Smooth muscle cell (in vitro differentiated cells): Measurements from ENCODE around the gene COL12A1. TPM values are rescaled to one million over a fixed set of nuclear protein-coding genes. Genes with fewer than 3 reads are reported as not detected.

Experiments
- DNase-seq: peaks from one replicate; lab custom pipeline; 2025; ENCODE audit not compliant: unreplicated experiment; lab: John Stamatoyannopoulos, UW
- H2AFZ ChIP-seq: fragments of 200-600 bp; sonication (generic); 2 replicates; pipeline ENCODE4 v1.6.0; 2016; ENCODE audit warnings: antibody characterized with exemption, low read depth, mild to moderate bottlenecking
- H3F3A ChIP-seq: fragments of 200-600 bp; sonication (generic); 2 replicates; pipeline ENCODE4 v1.6.0; 2017; ENCODE audit warnings: antibody characterized with exemption, low read depth
- H3K27ac ChIP-seq: fragments of 200-600 bp; sonication (generic); 2 replicates; pipeline ENCODE4 v1.5.1; 2016; ENCODE audit warnings: low read depth, mild to moderate bottlenecking
- H3K27me3 ChIP-seq: fragments of 200-600 bp; sonication (generic); 2 replicates; pipeline ENCODE4 v1.6.1; 2016; ENCODE audit warnings: low read depth, mild to moderate bottlenecking
- H3K36me3 ChIP-seq: fragments of 200-600 bp; sonication (generic); 2 replicates; pipeline ENCODE4 v1.5.1; 2016; ENCODE audit warnings: low read depth
- H3K4me1 ChIP-seq: fragments of 200-600 bp; sonication (generic); 2 replicates; pipeline ENCODE4 v1.5.1; 2016; ENCODE audit warnings: low read depth
- H3K4me2 ChIP-seq: fragments of 200-600 bp; sonication (generic); 2 replicates; pipeline ENCODE4 v1.6.0; 2016; ENCODE audit warnings: mild to moderate bottlenecking
- H3K4me3 ChIP-seq: fragments of 200-600 bp; sonication (generic); 2 replicates; pipeline ENCODE4 v1.5.1; 2016; ENCODE audit warnings: mild to moderate bottlenecking
- H3K79me2 ChIP-seq: fragments of 200-600 bp; sonication (generic); 2 replicates; pipeline ENCODE4 v1.6.0; 2016; ENCODE audit warnings: low read depth, mild to moderate bottlenecking
- H3K9ac ChIP-seq: fragments of 200-600 bp; sonication (generic); 2 replicates; pipeline ENCODE4 v1.6.0; 2016; ENCODE audit warnings: low read depth
- H3K9me3 ChIP-seq: fragments of 200-600 bp; sonication (generic); replicated peaks from 2 replicates; pipeline ENCODE4 v1.5.1; 2016; ENCODE audit warnings: low read depth
- H4K20me1 ChIP-seq: fragments of 200-600 bp; sonication (generic); 2 replicates; pipeline ENCODE4 v1.6.0; 2016; ENCODE audit warnings: low read depth
- WGBS: methylation state at CpG from one replicate; pipeline ENCODE4 v1.1.7; 2016; ENCODE audit warnings: low lambda C conversion rate; 5-methylcytosine and 5-hydroxymethylcytosine counted together
- polyA plus RNA-seq: library from polyadenylated mRNA; unstranded; fragments of >200 nt; fragmentation: Nextera tagmentation; extraction: Ambion mirVana; gene quantifications from 2 replicates; pipeline ENCODE4 v1.2.1, GENCODE V29; 2016
- total RNA-seq: library from RNA; depleted of rRNA; stranded (reverse); fragments of >200 nt; gene quantifications from 2 replicates; pipeline ENCODE4 v1.2.3, GENCODE V29; 2014
- TF ChIP-seq, protein P1 (sequence below): fragments of 200-600 bp; sonication (generic); IDR thresholded peaks from 2 replicates; pipeline ENCODE4 v1.5.1; 2017; ENCODE audit warnings: borderline replicate concordance, mild to moderate bottlenecking, antibody characterized with exemption; ENCODE audit not compliant: insufficient read depth, poor library complexity, severe bottlenecking

COL12A1 gene
- total and polyA plus RNA-seq, 2 experiments from 2014 or later: 44.2 to 154 TPM

GRCh38 chr6:75171567-75171966 is 34.3 kb downstream of the COL12A1 start:
- TF ChIP-seq, protein P1, sequence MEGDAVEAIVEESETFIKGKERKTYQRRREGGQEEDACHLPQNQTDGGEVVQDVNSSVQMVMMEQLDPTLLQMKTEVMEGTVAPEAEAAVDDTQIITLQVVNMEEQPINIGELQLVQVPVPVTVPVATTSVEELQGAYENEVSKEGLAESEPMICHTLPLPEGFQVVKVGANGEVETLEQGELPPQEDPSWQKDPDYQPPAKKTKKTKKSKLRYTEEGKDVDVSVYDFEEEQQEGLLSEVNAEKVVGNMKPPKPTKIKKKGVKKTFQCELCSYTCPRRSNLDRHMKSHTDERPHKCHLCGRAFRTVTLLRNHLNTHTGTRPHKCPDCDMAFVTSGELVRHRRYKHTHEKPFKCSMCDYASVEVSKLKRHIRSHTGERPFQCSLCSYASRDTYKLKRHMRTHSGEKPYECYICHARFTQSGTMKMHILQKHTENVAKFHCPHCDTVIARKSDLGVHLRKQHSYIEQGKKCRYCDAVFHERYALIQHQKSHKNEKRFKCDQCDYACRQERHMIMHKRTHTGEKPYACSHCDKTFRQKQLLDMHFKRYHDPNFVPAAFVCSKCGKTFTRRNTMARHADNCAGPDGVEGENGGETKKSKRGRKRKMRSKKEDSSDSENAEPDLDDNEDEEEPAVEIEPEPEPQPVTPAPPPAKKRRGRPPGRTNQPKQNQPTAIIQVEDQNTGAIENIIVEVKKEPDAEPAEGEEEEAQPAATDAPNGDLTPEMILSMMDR: no peak
- Histone ChIP-seq H3K36me3 (no peaks in the 10 kb centered on the region), H3F3A (no peaks in the 10 kb centered on the region), H3K9me3 (no peaks in the 10 kb centered on the region), H4K20me1 (no peaks in the 10 kb centered on the region), H3K27me3 (no peaks in the 10 kb centered on the region), H3K79me2 (no peaks in the 10 kb centered on the region), H3K4me2 (no peak overlapping the region), H3K4me1 (no peaks in the 10 kb centered on the region), H3K27ac (no peak overlapping the region), H3K4me3 (no peak overlapping the region), H2AFZ (no peak overlapping the region), H3K9ac (no peak overlapping the region)
- no peak for DNase-seq
- WGBS: 83% methylated on average over 2 of the region's 2 CpGs

DNA sequence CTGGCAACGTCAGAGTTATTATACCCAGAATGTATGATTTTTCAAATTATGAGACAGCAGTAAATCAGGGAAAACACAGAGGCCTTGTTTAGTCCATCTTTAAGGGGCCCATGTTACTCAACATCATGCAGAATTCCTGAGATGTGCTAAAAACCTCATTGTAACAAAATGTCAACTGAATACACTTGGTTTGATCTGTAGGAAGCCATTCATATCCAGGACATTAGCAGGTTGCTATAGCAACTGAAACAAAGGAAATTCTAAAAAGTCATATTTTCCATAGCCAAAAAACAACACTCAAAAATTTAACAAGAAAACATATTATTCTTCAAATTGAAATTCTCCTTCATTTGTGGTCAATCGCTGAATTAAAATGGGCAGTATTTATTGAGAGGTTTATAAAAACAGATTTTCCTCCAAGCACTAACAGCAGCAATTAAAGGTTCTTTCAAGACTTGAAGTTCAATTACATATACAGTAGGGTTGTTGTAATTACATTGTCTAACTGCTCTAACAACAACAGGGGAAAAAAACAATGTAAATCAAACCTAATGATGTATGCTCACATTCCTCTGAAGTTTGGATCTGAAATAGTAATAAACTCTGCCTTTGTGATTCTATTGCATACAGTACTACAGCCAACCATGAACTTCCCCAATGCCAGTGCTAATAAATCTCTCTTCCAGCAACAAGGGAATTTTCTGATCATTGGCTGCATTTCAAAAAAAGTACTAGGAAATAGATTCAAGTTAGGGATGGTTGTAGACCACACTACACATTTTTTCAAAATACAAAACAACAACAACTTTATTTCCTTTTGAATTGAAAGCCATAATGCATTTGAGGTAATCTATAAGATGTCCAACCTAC is 34.9 kb downstream of the COL12A1 start:
- H3K79me2 ChIP-seq: no peaks in the 10 kb centered on the region
- no peaks in the 10 kb centered on the region for H3F3A ChIP-seq
- H3K36me3 ChIP-seq: no peaks in the 10 kb centered on the region
- H3K4me1 ChIP-seq: no peaks in the 10 kb centered on the region
- H3K27ac ChIP-seq: no peak overlapping the region
- H2AFZ ChIP-seq: no peak overlapping the region
- H3K27me3 ChIP-seq: no peaks in the 10 kb centered on the region
- no peak for DNase-seq
- H3K4me2 ChIP-seq: no peak overlapping the region
- H4K20me1 ChIP-seq: no peaks in the 10 kb centered on the region
- H3K9me3 ChIP-seq: no peaks in the 10 kb centered on the region
- TF ChIP-seq, protein P1: no peak
- no peak overlapping the region for H3K9ac ChIP-seq
- H3K4me3 ChIP-seq: no peak overlapping the region
- WGBS: 95% methylated on average over 2 of the region's 2 CpGs

GRCh38 chr6:75169689-75170586 is 35.9 kb downstream of the COL12A1 start:
- Histone ChIP-seq H3K79me2 (no peaks in the 10 kb centered on the region), H3K27ac (no peak overlapping the region), H3K4me1 (no peaks in the 10 kb centered on the region), H4K20me1 (no peaks in the 10 kb centered on the region), H2AFZ (no peak overlapping the region), H3K9ac (no peak overlapping the region), H3K9me3 (no peaks in the 10 kb centered on the region), H3K36me3 (peaks cover 4% of the 10 kb centered on the region), H3K4me3 (no peak overlapping the region), H3F3A (no peaks in the 10 kb centered on the region), H3K4me2 (no peak overlapping the region), H3K27me3 (no peaks in the 10 kb centered on the region)
- TF ChIP-seq, protein P1: no peak
- DNase-seq: no peak
- WGBS: 92% methylated on average over 2 of the region's 2 CpGs
